ENCODE results near the gene IGSF21. TPM values are rescaled to one million over a fixed set of nuclear protein-coding genes. Genes with fewer than 3 reads are reported as not detected.

Gene IGSF21
- total RNA-seq, 1 donor, result not detected

DNA sequence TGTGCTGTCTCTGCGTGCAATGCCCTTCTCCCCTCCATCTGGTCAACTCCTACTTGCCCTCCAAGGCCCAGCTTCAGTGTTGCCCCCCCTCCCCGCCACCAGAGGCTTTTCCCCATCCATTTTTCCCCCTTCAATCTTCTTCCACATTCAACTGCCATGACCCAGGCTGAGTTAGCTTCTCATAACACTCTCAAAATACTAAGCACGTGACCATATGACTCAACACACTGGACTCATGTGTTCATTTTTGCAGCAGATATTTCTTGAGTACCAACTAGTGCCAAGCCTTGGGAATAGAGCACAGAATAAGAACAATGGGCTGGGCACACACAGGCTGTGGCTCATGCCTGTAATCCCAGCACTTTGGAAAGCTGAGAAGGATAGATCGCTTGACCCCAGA lies 132.1 kb downstream of the IGSF21 start:
- Histone ChIP-seq H3K4me3 (ENCODE audit: insufficient read depth, low read length) (no peak overlapping the region), H3K27me3 (ENCODE audit: insufficient read depth, low read length) (no peaks in the 10 kb centered on the region), H2AFZ (ENCODE audit: low read length) (no peak overlapping the region), H3K9me3 (ENCODE audit: low read depth, low read length) (no peaks in the 10 kb centered on the region), H3K79me2 (ENCODE audit: insufficient read depth, low read length) (no peaks in the 10 kb centered on the region), H3K4me1 (ENCODE audit: insufficient read depth, low read length) (no peaks in the 10 kb centered on the region), H3K4me2 (ENCODE audit: insufficient read depth, low read length) (no peak overlapping the region), H3K27ac (ENCODE audit: low read depth, low read length) (no peak overlapping the region), H3K36me3 (ENCODE audit: insufficient read depth, low read length) (no peaks in the 10 kb centered on the region), H4K20me1 (ENCODE audit: insufficient read depth, low read length) (no peaks in the 10 kb centered on the region)
- no peak for DNase-seq (ENCODE audit: insufficient read length, low spot score, missing footprints)
- TF ChIP-seq, protein P1, sequence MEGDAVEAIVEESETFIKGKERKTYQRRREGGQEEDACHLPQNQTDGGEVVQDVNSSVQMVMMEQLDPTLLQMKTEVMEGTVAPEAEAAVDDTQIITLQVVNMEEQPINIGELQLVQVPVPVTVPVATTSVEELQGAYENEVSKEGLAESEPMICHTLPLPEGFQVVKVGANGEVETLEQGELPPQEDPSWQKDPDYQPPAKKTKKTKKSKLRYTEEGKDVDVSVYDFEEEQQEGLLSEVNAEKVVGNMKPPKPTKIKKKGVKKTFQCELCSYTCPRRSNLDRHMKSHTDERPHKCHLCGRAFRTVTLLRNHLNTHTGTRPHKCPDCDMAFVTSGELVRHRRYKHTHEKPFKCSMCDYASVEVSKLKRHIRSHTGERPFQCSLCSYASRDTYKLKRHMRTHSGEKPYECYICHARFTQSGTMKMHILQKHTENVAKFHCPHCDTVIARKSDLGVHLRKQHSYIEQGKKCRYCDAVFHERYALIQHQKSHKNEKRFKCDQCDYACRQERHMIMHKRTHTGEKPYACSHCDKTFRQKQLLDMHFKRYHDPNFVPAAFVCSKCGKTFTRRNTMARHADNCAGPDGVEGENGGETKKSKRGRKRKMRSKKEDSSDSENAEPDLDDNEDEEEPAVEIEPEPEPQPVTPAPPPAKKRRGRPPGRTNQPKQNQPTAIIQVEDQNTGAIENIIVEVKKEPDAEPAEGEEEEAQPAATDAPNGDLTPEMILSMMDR (IDR thresholded peaks at IDR 0.05; ENCODE audit: extremely low read depth, low read depth, low read length), result no peak

DNA sequence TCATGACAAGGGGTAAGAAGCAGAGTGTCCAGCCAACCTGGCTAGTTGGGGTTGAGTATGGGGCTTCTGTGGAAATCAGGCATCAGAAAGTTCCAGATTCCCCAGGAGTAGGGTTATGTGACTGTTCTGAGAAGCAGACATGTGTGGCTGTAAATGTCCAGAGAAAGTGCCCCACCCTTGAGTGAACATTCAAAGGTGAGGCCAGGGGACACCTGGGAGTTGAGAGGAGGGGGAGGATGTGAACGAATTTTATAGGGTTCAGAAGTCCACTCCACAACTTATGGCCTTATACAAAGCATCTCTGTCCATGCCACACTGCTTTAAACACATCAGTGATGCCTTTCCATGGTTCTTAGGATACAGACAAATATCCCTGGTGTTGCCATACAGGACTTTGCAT lies 133.3 kb downstream of the IGSF21 start:
- no peak for DNase-seq (ENCODE audit: insufficient read length, low spot score, missing footprints)
- H3K4me3 ChIP-seq (ENCODE audit: insufficient read depth, low read length), result no peak overlapping the region
- no peak overlapping the region for H2AFZ ChIP-seq (ENCODE audit: low read length)
- H4K20me1 ChIP-seq (ENCODE audit: insufficient read depth, low read length), result no peaks in the 10 kb centered on the region
- H3K27me3 ChIP-seq (ENCODE audit: insufficient read depth, low read length), result no peaks in the 10 kb centered on the region
- H3K9me3 ChIP-seq (ENCODE audit: low read depth, low read length), result no peaks in the 10 kb centered on the region
- H3K4me2 ChIP-seq (ENCODE audit: insufficient read depth, low read length), result no peak overlapping the region
- H3K4me1 ChIP-seq (ENCODE audit: insufficient read depth, low read length), result no peaks in the 10 kb centered on the region
- H3K79me2 ChIP-seq (ENCODE audit: insufficient read depth, low read length), result no peaks in the 10 kb centered on the region
- H3K36me3 ChIP-seq (ENCODE audit: insufficient read depth, low read length), result no peaks in the 10 kb centered on the region
- no peak overlapping the region for H3K27ac ChIP-seq (ENCODE audit: low read depth, low read length)
- TF ChIP-seq, protein P1 (IDR thresholded peaks at IDR 0.05; ENCODE audit: extremely low read depth, low read depth, low read length), result no peak

DNA sequence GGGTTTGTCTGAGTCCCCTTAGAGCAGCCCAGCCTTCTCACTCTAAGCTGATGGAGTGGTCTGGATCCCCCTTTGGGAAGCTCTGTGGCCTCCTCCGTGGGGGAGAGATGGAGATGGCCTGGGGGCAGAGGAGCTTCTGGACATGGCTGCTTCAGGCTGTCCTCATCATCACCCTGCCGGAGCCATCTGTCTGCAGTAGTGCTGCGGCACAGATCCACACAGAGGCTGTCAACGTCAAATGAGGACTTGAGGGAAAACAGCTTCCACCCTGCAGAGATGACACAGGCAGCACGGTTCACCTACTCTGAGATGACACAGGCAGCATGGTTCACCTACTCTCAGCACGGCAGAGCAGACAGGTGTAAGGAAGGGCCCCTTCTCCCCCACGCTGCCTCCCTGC lies 134.3 kb downstream of the IGSF21 start:
- TF ChIP-seq, protein P1 (IDR thresholded peaks at IDR 0.05; ENCODE audit: extremely low read depth, low read depth, low read length), result no peak
- Histone ChIP-seq H3K4me3 (ENCODE audit: insufficient read depth, low read length) (no peak overlapping the region), H2AFZ (ENCODE audit: low read length) (no peak overlapping the region), H3K27ac (ENCODE audit: low read depth, low read length) (no peak overlapping the region), H3K4me1 (ENCODE audit: insufficient read depth, low read length) (no peaks in the 10 kb centered on the region), H3K9me3 (ENCODE audit: low read depth, low read length) (no peaks in the 10 kb centered on the region), H3K36me3 (ENCODE audit: insufficient read depth, low read length) (no peaks in the 10 kb centered on the region), H3K4me2 (ENCODE audit: insufficient read depth, low read length) (no peak overlapping the region), H4K20me1 (ENCODE audit: insufficient read depth, low read length) (no peaks in the 10 kb centered on the region), H3K79me2 (ENCODE audit: insufficient read depth, low read length) (no peaks in the 10 kb centered on the region), H3K27me3 (ENCODE audit: insufficient read depth, low read length) (no peaks in the 10 kb centered on the region)
- DNase-seq (ENCODE audit: insufficient read length, low spot score, missing footprints), result no peak

DNA sequence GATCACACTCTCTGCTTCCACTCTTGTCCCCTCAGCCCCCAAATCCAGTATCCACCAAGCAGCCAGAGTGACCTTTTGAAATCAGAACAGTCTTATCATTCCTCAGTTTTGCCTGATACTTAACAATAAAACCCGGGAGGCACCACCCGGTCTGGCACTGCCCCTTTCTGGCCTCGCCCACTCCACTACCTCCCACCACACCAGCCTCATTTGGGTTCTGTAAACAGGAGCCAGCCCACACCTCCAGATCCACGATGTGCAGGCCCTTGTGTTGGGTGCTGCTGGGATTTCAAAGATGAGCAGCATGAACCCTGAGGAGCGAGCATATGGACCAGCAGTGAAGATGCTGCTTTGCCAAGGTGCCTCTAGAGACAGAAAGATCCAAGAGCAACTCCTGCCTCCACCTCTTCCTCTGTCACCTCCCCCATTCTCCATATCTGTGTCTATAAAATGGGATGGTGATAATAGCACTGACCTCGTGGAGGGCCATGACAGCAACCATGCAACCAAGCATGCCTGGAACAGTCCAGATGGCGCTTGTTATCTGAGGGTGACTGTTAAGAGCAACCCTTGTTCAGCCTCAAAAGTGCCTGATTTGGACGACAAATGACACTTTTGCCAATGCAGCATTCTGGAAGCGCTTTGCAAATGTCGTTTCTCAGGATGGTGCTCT lies 136.0 kb downstream of the IGSF21 start:
- Histone ChIP-seq H2AFZ (ENCODE audit: low read length) (no peak overlapping the region), H3K4me1 (ENCODE audit: insufficient read depth, low read length) (no peaks in the 10 kb centered on the region), H3K9me3 (ENCODE audit: low read depth, low read length) (no peaks in the 10 kb centered on the region), H3K27ac (ENCODE audit: low read depth, low read length) (no peak overlapping the region), H3K4me2 (ENCODE audit: insufficient read depth, low read length) (no peak overlapping the region), H3K79me2 (ENCODE audit: insufficient read depth, low read length) (no peaks in the 10 kb centered on the region), H3K4me3 (ENCODE audit: insufficient read depth, low read length) (no peak overlapping the region), H3K36me3 (ENCODE audit: insufficient read depth, low read length) (no peaks in the 10 kb centered on the region), H4K20me1 (ENCODE audit: insufficient read depth, low read length) (no peaks in the 10 kb centered on the region), H3K27me3 (ENCODE audit: insufficient read depth, low read length) (no peaks in the 10 kb centered on the region)
- DNase-seq (ENCODE audit: insufficient read length, low spot score, missing footprints), result no peak
- TF ChIP-seq, protein P1 (IDR thresholded peaks at IDR 0.05; ENCODE audit: extremely low read depth, low read depth, low read length), result no peak
